GM21528 (cell line): Measurements from ENCODE around the gene MPDU1.
"Not testable (repeated sequence)": the region's sequence is repeated elsewhere in the genome, so short reads cannot be mapped to it uniquely, and the experiment has no call there.

Experiments
- ATAC-seq: cut with Tn5 transposase; IDR thresholded peaks from one replicate; pipeline ENCODE4 v1.9.1; 2021; ENCODE audit warnings: mild to moderate bottlenecking, moderate library complexity; ENCODE audit not compliant: unreplicated experiment, low FRiP score

MPDU1 gene

GRCh38 chr17:7613769-7614424 is 30.2 kb downstream of the MPDU1 start:
- no peak for ATAC-seq

- ATAC-seq, result peak; percentile 81
These were observed 31.0 kb downstream of the MPDU1 start, which contains the start of gene FXR2 for GRCh38 chr17:7614425-7615264. TSS of gene FXR2 (minus strand) at chr17:7614897. CDS start at chr17:7614532, 365 bp downstream.

- no peak for ATAC-seq
These were observed 31.7 kb downstream of the MPDU1 start for GRCh38 chr17:7615265-7615747.

GRCh38 chr17:7618608-7619007 is 35.0 kb downstream of the MPDU1 start:
- ATAC-seq, result no peak

GRCh38 chr17:7620835-7621234 is 37.2 kb downstream of the MPDU1 start:
- ATAC-seq, result no peak

- no peak for ATAC-seq
These were observed 40.0 kb downstream of the MPDU1 start for GRCh38 chr17:7623661-7624060.

GRCh38 chr17:7625749-7626148 is 42.1 kb downstream of the MPDU1 start:
- ATAC-seq, result not testable (repeated sequence)

GRCh38 chr17:7626307-7626706 is 42.7 kb downstream of the MPDU1 start:
- no peak for ATAC-seq

- no peak for ATAC-seq
These were observed 43.3 kb downstream of the MPDU1 start for GRCh38 chr17:7626956-7627249.

GRCh38 chr17:7627250-7628121 is 43.8 kb downstream of the MPDU1 start, which contains the start of gene SAT2:
TSS of gene SAT2 (minus strand) at chr17:7627821. CDS start at chr17:7627635, 186 bp downstream.
- ATAC-seq, result peak; percentile 79

- ATAC-seq, result no peak
These were observed 46.4 kb downstream of the MPDU1 start, which contains the start of gene SHBG for GRCh38 chr17:7629939-7630571. TSS of gene SHBG (plus strand) at chr17:7630135. CDS start at chr17:7630173, 38 bp downstream.

GRCh38 chr17:7631398-7632380 is 48.0 kb downstream of the MPDU1 start:
- no peak for ATAC-seq

GRCh38 chr17:7632492-7632894 is 48.8 kb downstream of the MPDU1 start:
- no peak for ATAC-seq

- no peak for ATAC-seq
These were observed 49.4 kb downstream of the MPDU1 start for GRCh38 chr17:7633093-7633492.

- ATAC-seq, result no peak
These were observed 50.7 kb downstream of the MPDU1 start for GRCh38 chr17:7634384-7634783.

- no peak for ATAC-seq
These were observed 52.5 kb downstream of the MPDU1 start for GRCh38 chr17:7636163-7636562.
